Measurements from ENCODE around the gene FAHD1. TPM values are rescaled to one million over a fixed set of nuclear protein-coding genes. Genes with fewer than 3 reads are reported as not detected.

FAHD1 gene
- total RNA-seq, 2 donors from 2014 or later: 14.0 to 17.3 TPM

DNA sequence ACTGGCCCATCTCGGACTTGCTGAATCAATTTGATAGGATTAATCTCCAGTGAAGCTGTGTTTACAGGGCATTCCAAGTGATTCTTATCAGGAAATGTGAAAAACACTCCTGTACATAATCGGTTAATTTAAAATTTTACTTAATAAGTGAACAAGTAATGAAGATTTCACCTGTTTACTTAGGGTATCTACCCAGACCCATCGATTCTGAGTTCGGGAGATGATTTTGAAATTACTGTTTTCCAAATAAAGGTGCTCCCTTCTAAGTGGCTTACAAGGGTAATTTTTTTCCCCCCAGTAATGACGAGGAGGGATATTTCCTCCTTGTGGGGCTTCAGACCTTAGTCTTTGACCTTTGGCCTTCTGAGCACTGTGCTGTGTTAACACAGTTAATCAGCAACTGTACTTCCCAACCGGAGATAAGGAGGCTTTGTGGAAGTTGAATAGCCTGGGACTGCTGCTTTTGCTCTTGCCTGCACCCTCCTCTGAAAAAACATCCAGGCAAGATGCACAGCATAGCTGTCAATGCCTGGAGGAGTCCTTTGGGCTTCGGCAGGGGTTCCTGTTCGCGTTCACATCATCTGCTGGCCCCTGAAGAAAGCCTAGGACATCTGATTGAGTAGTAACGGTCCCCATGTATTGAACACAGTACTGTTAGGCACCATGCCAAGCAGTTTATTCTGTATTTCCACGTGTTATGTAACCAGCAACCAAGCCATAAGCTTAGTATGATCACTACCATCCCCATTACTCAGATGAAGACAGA lies 1.8 kb downstream of the FAHD1 start:
- no peak for DNase-seq (ENCODE audit: low spot score)
- intact Hi-C loops (cut with DNase I): loop anchor here in 1 of 2 donors (10.0 kb wide), 1 partner anchor 1756 kb away; no protein-coding TSS in a partner anchor

DNA sequence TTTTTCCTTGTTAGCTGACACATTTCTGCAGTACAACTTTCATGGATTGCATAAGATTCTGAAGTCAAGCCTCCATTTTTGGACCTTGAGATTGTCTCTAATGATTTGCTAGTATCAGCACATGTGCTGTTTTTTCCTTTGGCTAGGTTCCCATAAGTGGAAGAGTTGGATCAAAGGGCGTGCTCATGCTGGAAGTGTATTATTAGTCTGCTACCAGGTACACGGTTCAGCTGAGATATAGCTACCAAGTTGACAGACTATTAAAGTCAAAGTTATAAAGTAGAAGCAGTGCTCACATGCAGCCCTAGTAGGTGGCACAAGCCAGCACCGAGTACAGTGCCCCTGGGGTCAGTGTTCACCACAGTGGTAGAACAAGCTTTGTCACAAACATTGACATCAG lies 3.2 kb downstream of the FAHD1 start:
- intact Hi-C loops (cut with DNase I): no loop called here
- DNase-seq (ENCODE audit: low spot score): no peak

DNA sequence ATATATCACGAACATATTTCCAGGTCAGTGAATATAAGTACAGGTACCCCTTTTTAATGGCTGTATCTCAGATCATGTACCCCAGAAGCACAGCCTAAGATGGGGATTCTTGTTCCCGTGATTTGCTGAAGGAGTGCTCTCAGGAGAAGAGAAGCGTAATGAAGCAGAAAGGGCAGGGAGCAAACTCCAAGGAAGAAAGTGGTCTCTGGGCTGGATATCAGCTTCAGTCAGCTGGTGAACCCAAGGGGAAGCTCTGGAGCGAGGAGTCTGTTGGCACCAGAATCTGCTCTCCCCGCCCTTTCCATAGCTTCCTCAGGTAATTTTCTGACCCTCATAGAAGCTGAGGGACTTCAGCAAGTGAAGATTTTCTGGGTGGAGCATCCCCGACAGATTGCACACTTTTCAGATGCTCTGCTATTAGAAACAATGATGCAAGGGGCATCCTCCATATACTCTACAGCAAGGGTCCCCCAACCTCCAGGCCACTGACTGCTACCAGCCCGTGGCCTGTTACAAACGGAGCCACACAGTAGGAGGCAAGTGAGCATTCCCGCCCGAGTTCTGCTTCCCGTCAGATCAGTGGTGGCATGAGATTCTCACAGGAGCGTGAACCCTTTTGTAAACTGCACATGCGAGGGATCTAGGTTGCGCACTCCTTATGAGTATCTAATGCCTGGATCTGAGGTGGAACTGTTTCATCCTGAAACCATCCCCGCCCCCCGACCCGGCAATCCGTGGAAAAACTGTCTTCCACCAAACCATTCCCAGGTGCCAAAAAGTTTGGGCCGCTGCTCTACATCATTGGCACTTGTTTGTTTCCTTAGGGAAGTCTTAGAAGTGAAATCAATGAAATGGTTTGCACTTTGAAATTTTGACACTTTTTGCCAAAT lies 4.4 kb downstream of the FAHD1 start:
- DNase-seq (ENCODE audit: low spot score): no peak

DNA sequence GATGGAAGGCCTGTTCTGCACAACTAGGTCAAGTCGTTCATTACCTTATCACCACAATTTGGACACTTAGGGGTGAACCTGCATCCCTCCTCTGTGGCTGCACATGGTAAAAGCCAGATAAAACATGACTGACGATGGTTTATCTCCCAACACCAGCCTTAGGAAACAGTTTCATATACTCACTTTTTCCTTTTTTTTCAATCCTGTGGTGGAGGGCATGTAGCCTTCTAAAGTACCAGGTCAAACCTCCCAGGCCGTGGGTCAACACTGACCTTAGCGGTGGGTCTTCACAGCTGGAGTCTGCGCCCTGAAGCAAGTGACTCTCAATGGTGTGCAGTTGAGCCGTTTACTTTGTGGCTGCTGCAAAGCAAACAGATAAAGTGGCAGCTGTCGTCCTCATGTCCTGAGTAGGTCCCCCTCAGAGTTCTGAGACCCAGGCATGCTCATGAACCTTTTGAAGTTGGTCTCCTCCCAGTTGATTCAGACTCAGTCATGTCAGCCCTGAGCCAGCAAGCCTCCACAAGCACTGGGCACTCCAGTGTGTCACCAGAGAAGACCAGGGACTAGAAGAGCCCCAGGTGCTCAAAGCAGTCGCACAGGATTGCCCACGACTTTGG lies 5.9 kb downstream of the FAHD1 start:
- DNase-seq (ENCODE audit: low spot score): no peak
- intact Hi-C loops (cut with DNase I): no loop called here

More for the DNA sequence above, 4.4 kb downstream of the FAHD1 start:
- intact Hi-C loops (cut with DNase I): no loop called here

DNA sequence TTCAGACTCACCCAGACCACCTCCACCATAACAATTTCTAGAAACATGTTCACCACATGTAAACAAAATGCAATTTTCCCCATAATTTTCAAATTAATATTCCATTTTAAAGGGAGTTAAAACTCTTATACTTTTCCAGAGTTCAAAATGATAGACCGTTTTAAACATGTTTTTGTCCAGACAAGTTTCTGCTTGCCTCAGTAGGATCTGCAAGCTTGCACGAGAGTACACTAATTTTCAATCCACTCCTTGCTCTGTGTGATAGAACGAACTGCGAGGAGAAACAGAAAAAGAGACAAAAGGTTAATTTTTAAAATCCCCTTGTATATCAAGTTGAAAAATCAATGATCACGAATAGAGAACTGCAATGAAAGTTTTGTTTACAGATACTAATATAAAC lies 7.1 kb downstream of the FAHD1 start:
- no peak for DNase-seq (ENCODE audit: low spot score)
- intact Hi-C loops (cut with DNase I): no loop called here

DNA sequence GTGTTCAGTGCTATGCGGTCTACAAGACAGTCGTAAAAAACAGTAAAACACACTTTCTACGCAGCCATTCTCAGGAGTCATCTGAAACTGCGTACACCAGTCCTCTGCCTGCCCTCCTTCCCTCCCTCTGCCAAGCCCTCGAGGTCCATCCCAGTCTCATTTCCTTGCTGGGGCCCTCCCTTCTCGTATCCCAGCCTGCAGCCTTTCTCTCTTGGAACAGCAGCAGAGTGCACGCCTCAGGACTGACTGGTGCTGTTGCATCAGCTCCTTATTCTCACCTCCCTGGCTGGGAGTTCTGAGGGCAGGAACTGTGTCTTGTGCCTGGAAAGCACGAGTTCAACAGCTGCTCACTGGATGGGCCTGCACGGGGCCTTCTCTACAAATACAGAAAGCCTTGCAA lies 12.5 kb downstream of the FAHD1 start:
- DNase-seq (ENCODE audit: low spot score): no peak
- intact Hi-C loops (cut with DNase I): no loop called here

DNA sequence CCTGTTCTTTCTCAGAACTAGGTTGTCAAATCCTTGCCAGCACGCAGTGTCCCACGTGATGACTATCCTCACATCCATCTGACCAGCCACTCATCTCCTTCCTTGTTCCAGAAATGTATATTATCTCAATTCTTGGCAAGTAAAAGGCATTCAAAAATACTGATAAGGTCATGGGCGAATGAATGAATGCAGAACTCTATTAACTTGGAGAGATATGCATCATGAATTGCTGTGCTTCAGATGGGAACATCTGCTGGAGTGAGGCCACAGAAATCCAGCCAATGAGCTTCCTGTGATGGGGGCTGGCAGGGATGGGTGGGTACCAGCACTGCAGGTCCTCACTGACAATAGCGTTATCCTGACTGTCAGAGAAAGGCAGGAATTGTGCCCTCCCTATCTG lies 19.0 kb downstream of the FAHD1 start:
- DNase-seq (ENCODE audit: low spot score): no peak
- intact Hi-C loops (cut with DNase I): no loop called here

DNA sequence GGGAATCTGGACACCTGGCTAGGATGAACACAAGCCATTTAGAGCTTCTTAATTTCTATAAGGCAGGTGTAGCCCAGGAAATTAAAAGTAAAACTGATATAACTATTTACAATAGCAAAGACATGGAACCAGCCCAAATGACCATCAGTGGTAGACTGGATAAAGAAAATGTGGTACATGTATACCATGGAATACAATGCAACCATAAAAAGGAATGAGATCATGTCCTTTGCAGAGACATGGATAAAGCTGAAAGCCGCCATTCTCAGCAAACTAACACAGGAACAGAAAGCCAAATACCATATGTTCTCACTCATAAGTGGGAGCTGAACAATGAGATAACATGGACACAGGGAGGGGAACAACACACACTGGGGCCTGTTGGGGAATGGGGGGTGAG lies 19.4 kb downstream of the FAHD1 start:
- no peak for DNase-seq (ENCODE audit: low spot score)
- intact Hi-C loops (cut with DNase I): no loop called here

DNA sequence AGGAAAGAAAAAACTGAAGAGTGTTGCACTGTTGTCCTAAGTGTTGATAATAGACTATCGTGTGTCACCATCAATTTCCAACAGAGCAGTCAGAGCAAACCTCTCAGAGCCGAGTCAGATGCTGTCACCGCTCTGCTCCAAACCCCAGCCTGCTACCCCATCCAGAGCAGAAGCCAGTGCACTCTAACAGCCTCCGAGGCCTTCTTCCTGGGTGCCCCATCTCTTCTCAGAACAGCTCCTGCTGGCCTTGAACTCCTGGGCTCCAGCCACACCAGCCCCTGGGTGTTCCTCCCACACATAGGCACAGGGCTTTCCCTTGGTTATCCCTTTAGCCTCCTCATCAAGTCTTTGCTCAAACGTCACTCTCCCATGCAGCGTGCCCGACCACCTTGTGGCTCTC lies 24.0 kb downstream of the FAHD1 start:
- DNase-seq (ENCODE audit: low spot score): no peak
- intact Hi-C loops (cut with DNase I): loop anchor here in 1 of 2 donors (5.0 kb wide), 1 partner anchor 71 kb away; no protein-coding TSS in a partner anchor

DNA sequence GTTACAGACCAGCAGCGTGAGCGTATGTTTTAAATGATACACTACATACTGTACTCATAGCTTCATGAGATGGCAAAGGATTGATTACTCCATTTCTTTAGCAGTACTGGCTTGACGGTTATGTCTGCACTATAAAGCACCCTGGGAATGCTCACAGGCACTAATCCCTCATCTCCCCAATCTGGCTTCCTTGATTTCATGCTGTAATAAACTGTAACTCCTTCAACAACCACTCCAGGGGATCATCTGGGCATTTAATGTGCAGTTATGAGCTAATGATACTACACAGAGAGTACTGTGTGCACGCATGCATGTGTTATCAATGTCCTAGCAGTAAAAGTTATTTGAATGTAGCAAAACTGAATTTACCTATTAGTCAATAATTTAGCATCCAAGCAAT lies 24.8 kb downstream of the FAHD1 start:
- intact Hi-C loops (cut with DNase I): loop anchor here in 1 of 2 donors (5.0 kb wide), 1 partner anchor 71 kb away; no protein-coding TSS in a partner anchor
- DNase-seq (ENCODE audit: low spot score): no peak

DNA sequence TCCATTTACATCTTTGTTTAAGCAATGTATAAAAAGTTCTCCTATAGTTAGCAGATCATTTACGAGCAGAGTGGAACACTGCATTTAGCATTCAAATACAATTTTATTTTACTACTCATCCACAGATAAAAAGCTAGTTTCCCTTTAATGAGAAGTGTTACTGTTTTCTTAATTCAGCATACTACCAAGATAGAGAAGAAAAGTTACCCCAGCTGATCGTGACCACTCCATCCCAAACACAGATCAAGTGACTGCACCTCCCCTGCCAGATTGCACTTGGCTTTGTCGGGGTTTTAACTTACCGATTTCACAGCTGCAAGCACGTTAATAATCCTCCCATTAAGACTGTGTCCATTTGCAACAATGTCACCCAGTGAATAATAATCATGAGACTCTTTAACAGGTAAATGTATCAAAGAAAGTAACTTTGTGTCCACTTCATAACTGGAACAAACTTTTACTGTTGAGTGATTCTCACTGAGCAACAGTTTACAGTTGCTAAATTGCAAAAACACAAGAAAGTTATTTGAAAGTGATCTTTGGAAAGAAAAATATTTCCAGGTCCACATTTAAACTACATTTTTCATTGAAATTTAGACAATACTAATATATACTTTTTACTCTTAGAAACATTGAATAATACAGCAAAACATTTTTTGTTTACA lies 30.6 kb downstream of the FAHD1 start:
- intact Hi-C loops (cut with DNase I): no loop called here
- no peak for DNase-seq (ENCODE audit: low spot score)

DNA sequence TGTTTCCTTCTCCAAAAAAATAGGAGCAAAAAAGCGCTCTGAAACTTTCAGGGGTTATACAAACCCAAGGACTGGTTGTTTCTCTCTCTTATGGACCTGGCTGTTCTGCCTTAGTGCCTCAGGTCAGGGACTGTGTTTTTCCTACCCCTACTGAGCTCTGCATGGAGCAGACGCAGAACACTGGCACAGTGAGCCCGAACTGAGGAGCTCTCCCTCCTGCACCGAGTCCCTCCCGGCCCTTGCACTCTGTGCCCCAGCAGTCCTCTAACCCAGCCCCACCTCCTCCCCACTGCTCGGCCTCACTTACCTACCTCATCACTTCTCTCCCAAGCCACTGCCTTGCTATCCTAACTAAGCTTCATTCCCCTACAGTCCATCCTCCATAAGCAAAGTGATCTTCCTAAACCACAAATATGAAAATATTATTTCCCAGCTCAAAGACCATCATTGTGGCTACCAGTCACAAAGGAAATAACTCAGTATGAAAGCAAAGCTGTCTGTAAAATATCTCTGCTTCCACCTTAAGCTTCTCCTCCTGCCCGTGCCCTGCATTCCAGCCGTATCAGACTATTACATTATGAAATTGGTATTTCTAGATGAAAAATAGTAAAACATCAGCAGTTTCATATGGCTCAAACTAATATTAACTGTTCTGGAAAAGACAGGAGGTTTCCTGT lies 31.3 kb downstream of the FAHD1 start:
- intact Hi-C loops (cut with DNase I): no loop called here
- DNase-seq (ENCODE audit: low spot score): no peak

DNA sequence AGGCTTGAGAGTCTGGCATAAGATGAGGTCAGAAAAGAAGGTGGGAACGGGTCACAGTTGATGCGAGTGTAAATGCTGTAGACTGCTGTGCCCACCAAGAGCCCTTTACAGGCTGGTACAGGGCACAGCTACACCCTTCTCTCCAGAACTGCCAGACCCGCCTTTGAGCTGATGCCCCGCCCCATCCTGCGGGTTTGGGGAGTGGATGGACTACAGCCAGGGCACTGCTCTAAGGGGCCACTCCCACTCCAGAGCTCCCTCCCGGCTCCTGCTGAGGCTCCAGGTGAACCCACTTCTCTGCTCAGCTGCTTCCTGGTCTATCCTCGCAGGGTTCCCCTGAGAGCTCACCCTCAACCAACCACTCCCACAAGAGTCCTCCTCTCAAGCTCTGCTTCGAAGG lies 32.6 kb downstream of the FAHD1 start:
- no peak for DNase-seq (ENCODE audit: low spot score)
- intact Hi-C loops (cut with DNase I): loop anchor here in 1 of 2 donors (5.0 kb wide), 1 partner anchor 73 kb away; no protein-coding TSS in a partner anchor

DNA sequence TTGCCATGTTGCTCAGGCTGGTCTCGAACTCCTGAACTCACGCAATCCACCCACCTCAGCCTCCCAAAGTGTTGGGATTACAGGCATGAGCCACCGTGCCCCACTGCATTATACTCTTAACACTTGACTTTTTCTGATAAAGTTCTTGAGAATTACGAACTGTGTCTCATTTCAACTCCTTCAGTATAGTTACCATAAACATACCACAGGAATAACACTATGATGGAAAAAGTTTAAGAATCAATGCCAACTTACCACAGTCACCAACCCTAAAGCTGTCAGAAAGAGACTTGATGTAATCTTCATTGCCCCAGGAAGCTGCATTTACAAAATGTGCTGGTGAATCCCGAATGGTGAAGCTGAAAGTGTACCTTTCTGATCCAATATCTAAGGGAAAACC lies 34.7 kb downstream of the FAHD1 start:
- intact Hi-C loops (cut with DNase I): loop anchor here in 1 of 2 donors (5.0 kb wide), 1 partner anchor 71 kb away; no protein-coding TSS in a partner anchor
- no peak for DNase-seq (ENCODE audit: low spot score)

DNA sequence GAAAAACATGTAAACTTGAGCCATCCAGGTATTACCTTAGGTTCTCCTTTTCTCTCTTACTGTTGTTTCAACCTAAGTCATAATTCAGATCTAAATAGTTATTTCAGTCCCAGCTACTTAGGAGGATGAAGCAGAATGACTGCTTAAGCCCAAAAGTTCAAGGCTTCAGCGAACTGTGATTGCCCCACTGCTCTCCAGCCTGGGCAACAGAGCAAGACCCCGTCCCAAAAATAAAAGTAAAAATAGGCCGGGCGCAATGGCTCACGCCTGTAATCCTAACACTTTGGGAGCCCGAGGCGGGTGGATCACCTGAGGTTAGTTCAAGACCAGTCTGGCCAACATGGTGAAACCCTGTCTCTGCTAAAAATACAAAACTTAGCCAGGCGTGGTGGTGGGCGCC lies 35.4 kb downstream of the FAHD1 start:
- intact Hi-C loops (cut with DNase I): loop anchor here in 1 of 2 donors (5.0 kb wide), 1 partner anchor 70 kb away; no protein-coding TSS in a partner anchor

DNA sequence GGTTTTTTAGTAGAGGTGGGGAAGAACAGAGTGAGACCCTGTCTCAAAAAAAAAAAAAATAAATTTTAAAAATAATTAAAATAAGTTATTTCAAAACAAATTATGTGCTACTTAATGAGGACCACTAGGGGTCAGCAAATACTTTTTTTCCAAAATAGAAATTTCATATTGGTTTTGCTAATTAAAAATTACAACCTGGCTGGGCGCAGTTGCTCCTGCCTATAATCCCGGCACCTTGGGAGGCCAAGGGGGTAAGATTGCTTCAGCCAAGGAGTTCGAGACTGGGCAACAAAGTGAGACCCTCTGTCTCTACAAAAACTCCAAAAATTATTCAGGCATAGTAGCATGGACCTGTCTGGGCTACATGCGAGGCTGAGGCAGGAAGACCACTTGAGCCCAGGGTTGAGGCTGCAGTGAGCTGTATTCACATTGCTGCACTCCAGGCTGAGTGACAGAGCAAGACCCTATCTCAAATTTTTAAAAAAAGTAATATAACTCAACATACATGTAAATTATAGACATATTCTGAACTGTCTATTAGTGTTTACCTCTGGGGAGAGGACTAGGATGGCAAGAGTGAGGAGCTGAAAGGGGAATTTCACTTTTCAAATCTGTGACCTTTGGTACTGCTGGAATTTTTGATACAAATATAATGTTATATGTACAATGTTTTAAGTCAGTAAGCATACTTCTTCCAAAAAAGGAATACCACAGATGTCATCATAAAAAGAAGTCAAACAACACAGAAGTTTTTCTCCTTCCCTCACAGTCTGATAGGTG lies 36.9 kb downstream of the FAHD1 start:
- intact Hi-C loops (cut with DNase I): loop anchor here (2.0 to 5.0 kb wide), 2 partner anchors 65 to 68 kb away; no protein-coding TSS in a partner anchor
- DNase-seq (ENCODE audit: low spot score): no peak

More for the DNA sequence above, 35.4 kb downstream of the FAHD1 start:
- DNase-seq (ENCODE audit: low spot score): no peak

DNA sequence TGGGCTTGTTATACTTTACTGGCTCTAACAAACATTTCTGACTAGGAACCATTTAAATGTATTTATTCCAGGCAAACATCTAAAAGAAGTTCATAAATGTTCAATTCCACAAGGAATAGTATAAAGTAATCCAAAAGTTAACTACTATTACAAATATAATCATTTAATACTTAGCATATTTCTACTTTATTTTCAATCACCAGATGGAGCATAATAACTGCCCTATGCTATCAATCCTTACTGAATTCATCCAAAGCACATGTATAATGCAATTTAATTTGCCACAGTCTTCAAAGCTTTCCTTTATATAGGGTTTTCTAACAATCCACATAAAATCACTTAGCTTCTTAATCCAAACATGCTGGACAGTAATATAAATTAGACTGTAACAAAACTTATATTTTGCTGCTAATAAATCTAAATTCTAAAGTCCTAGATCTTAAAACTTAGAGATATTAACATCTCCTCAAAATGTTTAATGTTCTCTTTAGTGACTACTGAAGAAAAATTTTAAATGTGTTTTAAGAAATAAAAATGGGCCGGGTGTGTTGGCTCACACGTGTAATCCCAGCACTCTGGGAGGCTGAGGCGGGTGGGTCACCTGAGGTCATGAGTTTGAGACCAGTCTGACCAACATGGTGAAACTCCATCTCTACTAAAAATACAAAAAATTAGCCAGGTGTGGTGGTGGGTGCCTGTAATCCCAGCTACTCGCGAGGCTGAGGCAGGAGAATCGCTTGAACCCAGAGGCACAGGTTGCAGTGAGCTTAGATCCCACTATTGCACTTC lies 39.1 kb downstream of the FAHD1 start:
- intact Hi-C loops (cut with DNase I): loop anchor here in 1 of 2 donors (2.0 kb wide), 1 partner anchor 63 kb away; no protein-coding TSS in a partner anchor
- no peak for DNase-seq (ENCODE audit: low spot score)

All from posterior vena cava (tissue), 2 donors.